BLaER1 (cell line): ENCODE results near the gene TMEM179.

Experiments
- H3K27ac ChIP-seq: shearing (Covaris generic); formaldehyde crosslinking; 2 replicates; pipeline ENCODE4 v1.8.1; 2022
- H3K27me3 ChIP-seq: shearing (Covaris generic); formaldehyde crosslinking; 2 replicates; pipeline ENCODE4 v1.8.1; 2022
- H3K36me3 ChIP-seq: shearing (Covaris generic); formaldehyde crosslinking; 2 replicates; pipeline ENCODE4 v1.8.1; 2022
- H3K4me1 ChIP-seq: shearing (Covaris generic); formaldehyde crosslinking; 2 replicates; pipeline ENCODE4 v1.8.1; 2022
- H3K4me2 ChIP-seq: shearing (Covaris generic); formaldehyde crosslinking; 2 replicates; pipeline ENCODE4 v1.8.1; 2022
- H3K4me3 ChIP-seq: shearing (Covaris generic); formaldehyde crosslinking; 2 replicates; pipeline ENCODE4 v1.8.1; 2022
- H3K9ac ChIP-seq: shearing (Covaris generic); formaldehyde crosslinking; 2 replicates; pipeline ENCODE4 v1.8.1; 2022
- H3K9me3 ChIP-seq: shearing (Covaris generic); formaldehyde crosslinking; 2 replicates; pipeline ENCODE4 v1.8.1; 2022
- H4K20me1 ChIP-seq: shearing (Covaris generic); formaldehyde crosslinking; 2 replicates; pipeline ENCODE4 v1.8.1; 2022
- Cebpa-rat ChIP-seq: shearing (Covaris generic); IDR thresholded peaks from 2 replicates; pipeline ENCODE4 v1.8.1; 2022

The TMEM179 gene

DNA sequence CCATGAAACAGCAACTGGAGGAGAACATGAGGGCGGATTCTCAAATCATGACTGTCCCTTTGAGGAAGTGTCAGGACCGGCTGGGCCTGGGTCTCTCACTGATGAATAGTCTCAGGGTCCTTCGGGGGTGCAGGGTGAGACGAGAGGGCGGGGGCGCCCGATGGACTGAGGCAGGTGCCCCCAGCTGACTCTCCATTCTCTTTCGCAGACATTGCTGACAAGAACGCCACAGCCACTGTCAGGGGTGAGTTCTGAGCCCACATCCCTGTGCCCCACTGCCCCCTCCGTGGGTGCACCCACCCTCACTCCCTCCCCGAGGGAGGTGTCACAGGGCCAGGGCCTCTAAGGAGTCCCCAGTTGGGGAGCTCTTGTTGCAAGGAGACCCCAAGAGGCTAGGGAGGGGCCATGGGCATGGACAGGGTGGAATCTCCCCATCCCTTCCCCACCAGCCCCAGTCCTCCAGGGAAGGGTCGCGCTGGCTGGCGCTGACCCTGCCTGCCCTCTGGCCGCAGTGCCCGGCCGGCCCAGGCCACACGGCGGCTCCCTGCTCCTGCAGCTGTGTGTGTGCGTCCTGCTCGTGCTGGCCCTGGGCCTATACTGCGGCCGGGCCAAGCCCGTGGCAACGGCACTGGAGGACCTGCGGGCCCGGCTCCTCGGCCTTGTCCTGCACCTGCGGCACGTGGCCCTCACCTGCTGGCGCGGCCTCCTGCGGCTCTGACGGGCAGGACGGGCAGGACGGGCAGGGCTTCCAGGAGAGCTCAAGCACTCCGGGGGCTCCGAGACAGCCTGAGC, 16.3 kb downstream of the TMEM179 start:
- H3K27ac ChIP-seq: no peak overlapping the region
- H3K4me2 ChIP-seq: peak overlapping the region; percentile 52
- H4K20me1 ChIP-seq: no peaks in the 10 kb centered on the region

DNA sequence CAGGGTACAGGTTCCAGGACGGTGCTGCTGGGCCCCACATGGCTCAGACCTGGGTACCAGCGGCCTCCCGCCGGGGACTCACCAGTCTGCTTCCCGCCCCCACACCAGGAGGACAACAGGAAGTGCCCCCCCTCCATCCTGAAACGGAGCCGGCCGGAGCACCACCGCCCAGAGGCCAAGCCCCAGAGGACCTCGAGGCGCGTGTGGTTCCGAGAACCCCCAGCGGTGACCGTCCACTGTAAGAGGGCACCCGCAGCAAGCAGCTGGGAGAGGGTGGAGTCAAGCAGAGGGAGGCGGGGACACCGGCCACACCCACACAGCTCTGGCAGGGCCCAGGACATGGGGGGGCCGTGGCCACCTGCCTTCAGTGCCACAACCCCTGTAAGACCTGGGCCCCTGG, 16.9 kb downstream of the TMEM179 start:
- TF ChIP-seq Cebpa-rat: no peak

More for the DNA sequence above, 16.3 kb downstream of the TMEM179 start:
- no peaks in the 10 kb centered on the region for H3K27me3 ChIP-seq
- H3K9me3 ChIP-seq: no peaks in the 10 kb centered on the region
- H3K9ac ChIP-seq: no peak overlapping the region
- no peak overlapping the region for H3K4me3 ChIP-seq
- H3K4me1 ChIP-seq: peaks cover 53% of the 10 kb centered on the region
- no peak for TF ChIP-seq Cebpa-rat
- H3K36me3 ChIP-seq: no peaks in the 10 kb centered on the region

DNA sequence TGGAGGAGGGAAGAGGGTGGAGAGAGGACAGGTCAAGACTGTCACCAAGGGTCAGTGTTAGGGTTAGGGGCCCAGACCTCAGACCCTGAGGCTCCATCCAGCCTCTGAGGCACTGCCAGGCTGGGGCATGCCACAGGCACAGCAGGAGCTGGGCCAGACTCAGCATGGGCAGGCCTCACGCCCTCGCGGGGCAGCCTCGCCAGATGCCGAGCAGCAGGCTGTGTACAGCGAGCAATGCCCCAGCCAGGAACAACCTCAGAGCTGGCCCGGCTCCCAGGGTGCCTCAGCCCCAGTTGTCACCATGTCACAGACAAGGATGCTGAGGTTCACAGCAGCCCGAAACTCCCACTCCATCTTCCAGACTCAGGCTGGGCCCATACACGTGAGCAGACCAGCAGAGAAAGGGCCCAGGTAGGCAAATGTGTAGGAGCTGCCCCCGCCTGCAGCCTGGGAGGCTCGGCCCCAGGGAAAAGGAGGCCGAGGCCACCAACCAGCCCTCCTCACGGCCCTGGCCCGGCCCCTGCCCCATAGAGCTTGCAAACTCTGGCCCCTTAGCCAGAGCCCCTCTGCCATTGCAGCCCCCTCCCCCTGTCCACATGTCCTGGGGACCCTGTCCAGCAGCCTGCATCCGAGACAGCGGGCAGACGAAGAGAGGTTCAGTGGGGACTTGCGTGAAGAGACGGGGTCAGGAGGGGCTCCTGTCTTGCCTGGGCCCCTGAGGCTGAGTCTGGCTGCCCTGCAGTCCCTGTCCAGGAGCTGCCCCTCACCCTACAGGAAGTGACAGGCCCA, 17.5 kb downstream of the TMEM179 start:
- no peaks in the 10 kb centered on the region for H3K9me3 ChIP-seq
- no peak overlapping the region for H3K27ac ChIP-seq
- no peak overlapping the region for H3K9ac ChIP-seq
- H3K4me3 ChIP-seq: no peak overlapping the region
- no peaks in the 10 kb centered on the region for H3K36me3 ChIP-seq
- TF ChIP-seq Cebpa-rat: no peak
- H3K27me3 ChIP-seq: no peaks in the 10 kb centered on the region
- H3K4me2 ChIP-seq: 0 out of 2 replicates have a peak overlapping the region, but pooled peaks have one; percentile 19
- H3K4me1 ChIP-seq: peaks cover 60% of the 10 kb centered on the region
- no peaks in the 10 kb centered on the region for H4K20me1 ChIP-seq

More for the DNA sequence above, 16.9 kb downstream of the TMEM179 start:
- Histone ChIP-seq H3K9me3 (no peaks in the 10 kb centered on the region), H4K20me1 (no peaks in the 10 kb centered on the region), H3K9ac (no peak overlapping the region), H3K36me3 (no peaks in the 10 kb centered on the region), H3K27ac (no peak overlapping the region), H3K4me3 (no peak overlapping the region), H3K4me1 (peaks cover 54% of the 10 kb centered on the region), H3K4me2 (peak overlapping the region; percentile 19; the same call in 1 of the 2 replicates), H3K27me3 (no peaks in the 10 kb centered on the region)

DNA sequence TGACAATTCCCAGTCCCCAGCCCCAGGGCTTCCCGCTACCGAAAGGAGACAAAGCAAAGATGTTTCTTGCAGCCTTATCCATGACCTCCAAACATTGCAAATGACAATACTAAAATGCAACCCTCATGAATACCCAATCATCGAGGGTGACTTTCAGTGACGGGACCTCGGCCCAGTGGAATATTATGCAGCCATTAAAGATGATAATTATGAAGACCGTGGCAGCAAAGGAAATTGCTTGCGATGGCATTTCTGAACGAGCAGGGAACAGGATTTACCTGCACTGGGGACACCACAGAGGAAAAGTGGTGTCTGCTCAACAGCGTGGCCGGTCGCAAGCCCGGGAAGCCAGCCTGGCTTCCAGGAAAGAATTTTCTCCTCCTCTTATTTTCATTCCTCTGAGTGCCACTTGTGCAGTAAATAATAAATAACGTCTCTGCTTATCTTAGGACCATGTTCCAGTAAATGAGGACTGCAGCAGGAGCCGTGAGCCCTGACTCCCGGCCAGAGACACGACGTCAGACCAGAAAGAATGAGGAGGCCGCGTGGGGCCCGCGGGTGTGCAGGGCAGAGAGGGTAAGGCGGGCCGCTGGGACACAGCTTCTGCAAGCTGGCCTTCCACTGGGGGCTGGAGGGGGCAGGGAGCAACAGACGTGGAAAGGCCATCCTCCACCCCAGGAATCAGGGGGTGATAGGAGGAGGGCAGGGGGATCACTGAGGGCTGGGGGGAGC, 18.4 kb downstream of the TMEM179 start:
- no peak overlapping the region for H3K4me3 ChIP-seq
- no peak for TF ChIP-seq Cebpa-rat

DNA sequence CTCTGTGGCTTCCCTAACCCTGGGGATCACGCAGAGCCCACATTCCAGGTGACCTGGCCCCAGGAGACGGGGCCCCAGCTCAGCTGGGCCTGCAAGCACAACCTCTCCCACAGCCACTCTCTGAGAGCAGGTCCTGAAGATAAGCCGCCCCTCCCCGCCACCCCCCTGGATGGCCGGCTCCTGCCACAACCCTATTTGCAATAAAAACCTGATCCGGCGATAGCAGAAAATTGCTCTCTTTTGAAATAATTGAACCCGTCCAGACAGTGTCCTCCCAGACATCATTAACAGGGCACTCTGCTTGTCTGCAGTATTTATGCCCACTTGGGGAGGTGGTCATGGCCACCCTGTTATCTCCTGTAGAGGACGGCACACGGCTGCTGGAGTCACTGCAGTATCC, 20.0 kb downstream of the TMEM179 start:
- Histone ChIP-seq H3K9me3 (no peaks in the 10 kb centered on the region), H3K4me2 (no peak overlapping the region), H3K9ac (no peak overlapping the region), H3K4me3 (no peak overlapping the region), H4K20me1 (no peaks in the 10 kb centered on the region), H3K4me1 (peaks cover 67% of the 10 kb centered on the region), H3K27me3 (no peaks in the 10 kb centered on the region), H3K36me3 (no peaks in the 10 kb centered on the region), H3K27ac (no peak overlapping the region)
- no peak for TF ChIP-seq Cebpa-rat

More for the DNA sequence above, 18.4 kb downstream of the TMEM179 start:
- Histone ChIP-seq H3K4me2 (no peak overlapping the region), H3K27ac (no peak overlapping the region), H3K27me3 (no peaks in the 10 kb centered on the region), H3K36me3 (no peaks in the 10 kb centered on the region), H3K9ac (no peak overlapping the region), H3K4me1 (peaks cover 67% of the 10 kb centered on the region), H3K9me3 (no peaks in the 10 kb centered on the region), H4K20me1 (no peaks in the 10 kb centered on the region)

DNA sequence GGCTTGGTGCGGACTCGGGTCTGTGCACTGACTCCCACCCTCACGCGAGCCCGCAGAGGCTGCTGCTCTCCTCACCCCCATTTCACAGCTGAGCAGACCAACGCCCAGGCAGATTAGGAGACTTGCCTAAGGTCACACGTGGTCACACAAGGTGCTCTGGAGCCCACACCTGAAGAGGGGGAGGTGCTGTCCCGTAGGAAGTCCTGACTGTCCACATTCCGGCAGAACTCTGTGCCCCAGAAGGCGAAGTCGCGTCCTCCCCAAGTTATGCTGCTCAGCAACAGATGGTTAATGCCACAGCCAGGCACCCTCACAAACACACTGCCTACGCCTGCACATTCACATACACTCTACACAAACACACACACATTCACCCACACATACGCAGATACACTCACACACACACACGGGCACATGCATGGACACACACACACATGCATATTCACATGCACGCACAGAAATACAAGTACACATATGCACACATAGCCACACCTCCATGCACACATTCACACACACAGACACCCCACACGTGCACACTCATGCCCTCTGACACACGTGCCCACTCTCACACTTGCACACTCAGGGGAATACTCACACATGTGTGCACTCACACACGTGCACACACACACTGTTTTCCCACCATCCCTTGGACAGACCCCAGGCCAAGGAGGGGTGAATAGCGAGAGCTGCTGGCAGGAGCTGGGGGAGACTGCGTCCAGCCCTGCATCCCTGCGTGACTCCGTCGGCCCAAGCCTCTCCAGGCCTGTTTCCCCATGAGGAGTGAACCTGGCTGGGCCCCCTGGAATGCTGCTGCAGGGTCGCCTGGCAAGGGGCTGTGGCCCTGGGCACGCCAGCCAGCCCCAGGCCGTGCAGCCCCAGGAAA, 20.9 kb downstream of the TMEM179 start:
- no peak overlapping the region for H3K4me3 ChIP-seq
- H4K20me1 ChIP-seq: no peaks in the 10 kb centered on the region
- no peaks in the 10 kb centered on the region for H3K9me3 ChIP-seq
- H3K9ac ChIP-seq: no peak overlapping the region
- H3K27ac ChIP-seq: no peak overlapping the region
- no peaks in the 10 kb centered on the region for H3K27me3 ChIP-seq
- H3K36me3 ChIP-seq: no peaks in the 10 kb centered on the region
- no peak for TF ChIP-seq Cebpa-rat
- peaks cover 61% of the 10 kb centered on the region for H3K4me1 ChIP-seq
- H3K4me2 ChIP-seq: no peak overlapping the region

DNA sequence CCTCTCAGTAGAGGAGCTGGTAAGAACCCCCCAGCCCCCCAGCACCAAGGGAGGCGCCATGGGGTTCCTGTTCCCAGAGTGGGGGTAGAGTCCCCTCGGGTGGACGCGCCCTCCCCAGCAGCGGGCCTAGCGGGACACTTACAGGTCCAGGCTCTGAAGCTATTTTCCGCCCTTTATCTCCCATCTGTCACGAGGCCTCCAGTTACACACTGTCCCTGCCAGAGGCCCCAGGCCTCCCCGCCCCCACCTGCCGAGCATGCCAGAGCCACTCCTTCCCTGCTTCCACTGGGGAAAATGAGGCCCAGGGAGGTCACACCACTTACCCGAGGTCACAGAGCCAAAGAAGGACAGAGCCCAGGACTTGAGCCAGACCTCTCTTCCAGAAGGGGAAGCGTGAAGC, 21.9 kb downstream of the TMEM179 start:
- no peak overlapping the region for H3K4me2 ChIP-seq
- no peaks in the 10 kb centered on the region for H3K9me3 ChIP-seq
- H3K27ac ChIP-seq: no peak overlapping the region
- no peaks in the 10 kb centered on the region for H3K36me3 ChIP-seq
- H3K4me1 ChIP-seq: peaks cover 51% of the 10 kb centered on the region
- no peak for TF ChIP-seq Cebpa-rat
- H3K27me3 ChIP-seq: no peaks in the 10 kb centered on the region
- no peak overlapping the region for H3K9ac ChIP-seq
- no peak overlapping the region for H3K4me3 ChIP-seq
- no peaks in the 10 kb centered on the region for H4K20me1 ChIP-seq

DNA sequence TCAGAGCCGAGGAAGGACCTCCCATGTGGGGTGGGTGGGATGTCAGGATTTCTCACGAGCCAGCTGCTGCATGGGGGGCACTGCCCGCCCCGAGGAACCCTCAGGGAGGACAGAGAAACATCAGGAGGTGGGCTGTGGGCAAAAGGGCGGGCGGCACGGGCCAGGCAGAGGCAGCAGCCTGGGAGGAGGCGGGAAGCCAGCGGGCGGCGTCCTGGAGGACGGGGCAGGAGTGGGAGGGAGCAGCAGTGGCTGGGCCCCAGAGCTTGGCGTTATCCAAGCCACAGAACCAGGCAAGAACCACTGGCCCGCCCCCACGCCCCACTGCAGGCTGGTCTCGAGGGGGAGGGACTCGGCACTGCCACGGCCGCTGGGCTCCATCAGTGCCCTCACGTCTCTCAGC, 22.6 kb downstream of the TMEM179 start:
- Histone ChIP-seq H3K4me2 (peak overlapping the region; percentile 69), H3K27ac (no peak overlapping the region), H3K9me3 (no peaks in the 10 kb centered on the region), H3K4me1 (peaks cover 45% of the 10 kb centered on the region), H4K20me1 (no peaks in the 10 kb centered on the region), H3K9ac (no peak overlapping the region), H3K36me3 (no peaks in the 10 kb centered on the region), H3K27me3 (no peaks in the 10 kb centered on the region), H3K4me3 (no peak overlapping the region)
- no peak for TF ChIP-seq Cebpa-rat

DNA sequence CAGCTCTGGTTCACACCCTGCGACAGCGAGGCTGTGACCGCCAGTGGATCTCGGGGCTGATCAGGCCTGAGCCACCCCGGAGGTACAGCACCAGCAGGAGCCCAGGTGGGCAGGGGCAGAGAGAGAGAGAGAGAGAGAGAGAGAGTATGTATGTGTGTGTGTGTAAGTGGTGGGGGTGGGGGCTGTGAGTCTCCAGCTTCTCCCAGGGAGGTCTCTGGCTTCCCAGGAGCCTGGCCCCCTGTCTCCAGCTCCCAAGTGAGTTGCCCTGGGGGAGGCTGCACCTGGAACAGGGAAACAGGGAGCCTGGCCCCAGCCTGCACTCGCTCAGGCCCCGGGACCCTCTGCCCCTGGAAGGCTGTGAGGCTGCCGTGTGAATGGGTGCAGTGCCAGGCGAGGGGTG, 23.1 kb downstream of the TMEM179 start:
- peak overlapping the region; percentile 69 for H3K4me2 ChIP-seq

More for the DNA sequence above, 23.1 kb downstream of the TMEM179 start:
- H3K9ac ChIP-seq: no peak overlapping the region
- H4K20me1 ChIP-seq: no peaks in the 10 kb centered on the region
- TF ChIP-seq Cebpa-rat: no peak
- no peak overlapping the region for H3K4me3 ChIP-seq
- no peaks in the 10 kb centered on the region for H3K27me3 ChIP-seq
- no peak overlapping the region for H3K27ac ChIP-seq
- peaks cover 45% of the 10 kb centered on the region for H3K4me1 ChIP-seq
- H3K9me3 ChIP-seq: no peaks in the 10 kb centered on the region
- H3K36me3 ChIP-seq: no peaks in the 10 kb centered on the region
